NCI-H2227 (cell line): ENCODE results near the gene TTC7B.

Source experiments
- DNase-seq: peaks from one replicate; lab custom pipeline; 2025; ENCODE audit not compliant: unreplicated experiment; lab: John Stamatoyannopoulos, UW

TTC7B gene

DNA sequence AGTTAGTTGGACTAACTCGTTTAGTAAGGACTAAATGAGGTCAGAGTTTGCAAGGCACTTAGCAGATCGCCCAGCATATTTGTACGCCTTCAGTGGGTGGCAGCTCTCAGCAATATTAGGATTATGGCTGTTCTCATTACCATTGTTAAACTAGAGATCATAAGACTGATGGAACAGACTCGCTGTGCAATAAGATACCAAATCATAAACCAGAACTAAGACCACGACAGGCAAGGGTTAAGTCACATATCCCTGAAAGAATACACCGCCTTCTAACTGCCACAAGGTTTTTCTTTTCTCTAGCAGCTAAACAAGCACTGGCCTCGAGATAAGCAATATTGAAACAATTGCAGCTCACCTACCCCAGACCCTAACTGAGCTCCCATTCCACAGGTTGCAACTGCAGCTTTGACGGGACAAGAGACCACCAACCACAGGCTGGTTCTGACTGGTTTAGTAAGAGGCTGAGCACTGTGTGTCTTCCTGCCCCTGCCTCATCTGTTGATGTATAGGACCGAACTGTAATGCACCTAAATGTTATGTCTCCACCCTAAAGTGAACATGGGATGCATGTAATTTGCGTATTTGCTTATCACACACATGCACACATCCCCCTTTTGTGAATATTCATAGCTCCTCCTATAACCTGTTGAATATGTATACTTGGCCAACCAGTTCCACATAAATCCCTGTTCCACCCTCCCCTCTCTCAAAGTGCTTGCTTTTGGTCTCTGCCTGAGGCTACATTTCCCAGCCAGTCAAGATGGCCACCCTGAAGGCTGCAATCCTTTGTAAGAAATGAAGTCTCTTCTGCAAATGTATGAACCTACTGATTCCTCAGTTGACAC is 266.2 kb downstream of the TTC7B start:
- DNase-seq = no peak

DNA sequence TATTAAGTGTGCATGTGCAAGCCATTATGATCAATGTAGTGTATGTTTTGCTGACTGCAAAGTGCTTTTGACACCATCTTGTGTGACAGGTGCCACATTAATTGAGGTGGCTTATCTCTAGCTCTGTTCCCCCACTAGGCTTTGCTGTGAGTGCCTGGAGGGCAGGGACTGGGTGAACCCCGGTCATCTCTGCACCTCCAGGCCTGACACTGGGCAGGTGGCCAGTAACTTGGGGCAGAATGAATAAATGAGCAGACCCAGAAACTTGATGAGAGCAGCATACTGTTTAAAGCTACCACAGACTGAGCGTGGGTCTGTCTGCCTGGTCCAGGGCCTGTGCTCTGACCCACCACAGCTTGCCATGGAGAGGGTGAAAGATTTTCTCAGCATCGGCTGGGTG is 267.8 kb downstream of the TTC7B start:
- no peak for DNase-seq

DNA sequence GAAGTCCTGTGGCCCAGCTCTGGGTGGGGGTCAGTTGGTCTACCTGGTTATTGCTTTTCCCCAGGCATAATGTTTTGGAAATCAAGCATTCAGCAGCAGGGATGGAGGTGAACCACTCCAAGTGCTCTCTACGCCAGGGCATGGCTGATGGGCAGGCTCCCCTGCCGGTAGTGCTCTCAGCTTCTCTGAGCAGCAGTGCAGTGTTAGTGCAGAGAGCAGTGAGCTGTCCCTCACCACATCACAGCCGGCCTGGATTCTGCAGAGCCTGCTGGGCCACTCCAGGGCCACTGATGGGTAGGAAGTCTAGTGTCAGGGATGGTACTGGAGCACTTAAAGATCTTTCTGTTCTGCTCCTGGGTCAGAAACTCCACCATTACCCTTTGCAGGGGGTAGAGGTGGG is 268.3 kb downstream of the TTC7B start:
- DNase-seq = no peak

DNA sequence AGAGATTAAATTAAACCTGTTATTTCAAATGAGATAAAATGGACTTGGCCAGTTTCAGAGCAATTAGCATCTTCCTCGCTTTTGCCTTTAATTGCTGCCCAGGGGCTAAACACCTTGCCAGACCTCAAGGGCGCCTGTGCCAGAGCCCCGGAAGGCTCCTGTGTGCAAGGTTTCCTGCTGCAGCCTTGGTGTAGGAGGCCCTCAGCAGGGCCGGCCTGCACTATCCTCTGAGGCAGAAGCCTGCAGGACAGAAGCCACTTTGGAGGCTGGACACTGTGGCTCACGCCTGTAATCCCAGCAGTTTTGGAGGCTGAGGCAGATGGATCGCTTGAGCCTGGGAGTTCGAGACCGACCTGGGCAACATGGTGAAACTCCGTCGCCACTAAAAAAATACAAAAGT is 269.0 kb downstream of the TTC7B start:
- DNase-seq = no peak

DNA sequence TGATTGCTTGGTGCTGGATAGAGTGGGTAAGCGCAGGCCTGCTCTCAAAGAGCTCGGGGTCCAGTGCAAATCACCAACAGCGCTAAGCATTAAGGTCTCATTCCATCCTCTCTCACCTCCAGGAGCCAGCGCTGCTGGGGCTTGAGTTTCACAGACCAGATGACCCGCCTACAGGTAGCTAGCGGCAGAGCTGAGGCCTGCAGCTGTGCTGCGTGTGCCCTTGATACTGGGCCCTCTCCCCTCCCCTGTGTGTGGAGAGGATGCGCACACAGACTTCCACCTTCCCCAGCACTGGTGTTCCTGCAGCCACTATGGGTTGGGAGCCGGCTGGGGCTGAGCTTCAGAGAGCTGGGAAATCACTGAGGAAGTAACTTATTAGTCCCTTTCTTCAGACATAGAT is 269.5 kb downstream of the TTC7B start:
- no peak for DNase-seq

DNA sequence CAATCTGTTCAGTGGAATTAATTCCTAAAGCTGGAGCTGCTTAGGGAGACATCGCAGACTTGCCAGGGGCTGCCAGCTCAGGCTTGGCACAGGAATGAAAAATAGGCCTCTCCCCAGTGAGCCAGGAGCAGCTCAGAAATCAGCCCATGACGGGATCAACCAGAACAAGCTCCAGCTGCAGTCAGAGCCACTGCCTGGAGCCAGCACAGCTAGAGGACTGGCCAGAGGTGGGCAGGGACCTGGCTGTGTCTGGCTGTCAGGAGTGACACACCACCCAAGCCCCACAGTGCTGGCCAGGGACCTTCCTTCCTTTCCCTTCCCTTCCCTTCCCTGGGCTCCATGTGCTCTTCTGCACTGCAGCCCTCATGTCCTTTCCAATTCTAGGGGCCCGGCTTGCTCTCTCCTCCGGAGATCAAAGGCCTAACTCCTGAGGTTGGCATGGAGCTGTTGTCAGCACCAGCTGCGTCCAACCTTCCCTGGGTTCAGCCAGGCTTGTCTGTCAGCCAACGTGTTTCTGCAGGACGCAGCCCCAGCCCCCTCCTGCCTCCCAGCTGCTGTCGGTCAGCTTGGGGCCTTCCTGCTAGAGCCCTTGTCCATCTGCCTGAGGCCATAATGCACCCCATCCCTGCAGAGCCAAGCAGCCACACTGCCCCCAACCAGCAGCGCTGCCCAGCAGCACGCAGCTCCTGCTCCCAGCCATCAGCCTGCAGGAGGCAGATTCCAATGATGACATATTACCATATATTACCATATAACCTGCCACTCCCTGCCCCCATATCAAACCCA is 270.1 kb downstream of the TTC7B start:
- DNase-seq = no peak

DNA sequence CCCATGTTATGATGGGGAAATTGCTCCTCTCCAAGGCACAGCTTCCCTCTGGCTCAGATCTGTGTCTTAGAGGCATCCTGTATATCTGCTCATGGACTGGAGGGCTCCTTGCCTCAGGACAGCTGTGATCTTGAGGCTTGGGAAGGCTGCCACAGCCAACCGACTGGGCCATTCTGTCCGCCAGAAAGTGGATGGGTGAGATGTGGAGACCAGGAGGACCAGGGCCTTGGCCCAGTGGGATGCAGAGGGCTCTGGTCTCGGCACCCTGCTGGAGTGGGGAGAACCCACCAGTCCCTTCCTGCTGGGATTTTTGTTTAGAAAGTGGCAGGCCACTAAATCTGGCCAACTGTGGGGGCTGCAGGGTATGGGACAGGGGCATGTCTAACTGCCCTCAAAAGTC is 270.8 kb downstream of the TTC7B start:
- DNase-seq = no peak

DNA sequence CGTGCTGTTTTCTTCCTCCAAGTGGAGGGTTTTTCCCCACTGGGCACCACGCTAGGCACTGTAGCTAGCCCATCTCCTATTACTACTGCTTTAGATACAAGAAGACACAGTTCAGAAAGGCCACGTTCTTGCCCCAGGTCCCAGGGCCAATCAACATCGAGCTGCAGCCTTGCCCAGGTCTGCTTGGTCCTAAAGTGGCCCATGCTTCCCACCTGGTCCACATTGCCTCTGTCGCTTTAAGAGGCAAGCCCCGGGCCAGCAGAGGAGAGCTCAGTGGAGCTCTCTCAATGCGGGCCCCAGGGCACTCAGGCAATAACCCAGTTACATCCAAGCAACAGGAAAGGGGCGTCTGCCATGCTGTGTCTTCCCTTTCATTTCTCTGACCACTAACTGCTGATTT is 271.3 kb downstream of the TTC7B start:
- DNase-seq = no peak

DNA sequence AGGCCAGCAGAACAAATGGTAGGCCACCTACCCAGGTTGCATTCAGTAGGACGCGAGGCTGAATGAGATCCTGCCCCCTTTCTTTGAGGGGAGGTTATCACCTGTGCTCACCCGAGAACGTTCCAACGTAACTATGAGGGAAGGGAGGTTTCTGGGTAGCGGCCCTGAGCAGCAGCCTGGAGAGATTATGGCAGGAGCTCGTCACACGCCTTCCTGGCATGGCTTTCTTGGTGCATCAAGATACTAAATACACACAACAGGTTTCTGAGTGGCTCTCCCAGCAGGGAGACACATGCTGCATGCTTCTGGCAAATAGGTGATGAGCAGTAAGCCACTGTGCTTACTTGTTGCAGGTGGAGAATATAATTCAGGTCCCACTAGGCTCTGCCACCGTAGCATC is 271.7 kb downstream of the TTC7B start:
- DNase-seq = no peak

DNA sequence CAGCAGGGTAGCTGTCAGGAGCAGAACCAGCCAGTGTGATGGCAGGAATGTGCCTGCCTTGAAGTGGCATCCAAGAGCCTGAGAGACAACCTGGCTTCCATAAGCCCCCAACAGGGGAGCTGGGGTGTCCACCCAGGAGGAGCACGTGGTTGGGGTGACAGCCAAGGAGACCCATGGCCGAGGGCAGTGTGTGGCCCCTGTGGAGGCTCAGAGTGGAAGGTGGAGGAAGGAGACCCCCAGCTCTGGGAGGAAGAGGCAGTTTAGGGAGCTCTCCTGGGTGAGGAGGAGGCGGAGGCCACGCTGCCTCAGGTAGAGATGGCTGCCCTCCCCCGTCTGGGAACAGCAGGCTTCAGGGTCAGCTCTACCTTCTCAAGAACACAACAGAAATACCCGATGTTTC is 272.4 kb downstream of the TTC7B start:
- DNase-seq = no peak

DNA sequence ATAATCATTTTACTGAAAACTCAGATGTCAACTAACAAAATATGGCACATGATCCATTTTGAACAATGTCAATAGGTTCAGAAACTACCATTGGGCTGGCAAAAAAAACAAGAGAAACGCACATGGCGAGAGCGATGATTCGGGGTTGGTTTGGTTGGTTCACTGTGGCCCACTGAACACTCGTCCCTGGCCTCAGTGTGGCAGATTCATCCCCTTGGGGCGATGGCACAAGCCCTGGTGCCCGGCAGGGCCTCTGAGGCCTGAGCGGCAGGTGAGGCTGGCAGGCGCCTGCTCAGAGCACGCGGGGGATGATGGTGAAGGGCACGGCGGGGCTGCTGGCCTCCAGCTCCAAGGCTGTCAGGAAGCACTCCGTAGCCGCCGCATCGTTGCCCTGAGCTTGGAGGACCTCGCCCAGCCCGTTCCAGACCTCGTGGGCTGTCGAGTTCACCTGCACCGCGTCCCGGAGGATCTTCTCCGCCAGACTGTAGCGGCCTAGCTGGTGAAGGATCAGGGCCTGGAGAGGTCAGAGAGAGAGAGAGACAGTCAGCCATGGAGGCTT is 275.1 kb downstream of the TTC7B start:
- DNase-seq = no peak

DNA sequence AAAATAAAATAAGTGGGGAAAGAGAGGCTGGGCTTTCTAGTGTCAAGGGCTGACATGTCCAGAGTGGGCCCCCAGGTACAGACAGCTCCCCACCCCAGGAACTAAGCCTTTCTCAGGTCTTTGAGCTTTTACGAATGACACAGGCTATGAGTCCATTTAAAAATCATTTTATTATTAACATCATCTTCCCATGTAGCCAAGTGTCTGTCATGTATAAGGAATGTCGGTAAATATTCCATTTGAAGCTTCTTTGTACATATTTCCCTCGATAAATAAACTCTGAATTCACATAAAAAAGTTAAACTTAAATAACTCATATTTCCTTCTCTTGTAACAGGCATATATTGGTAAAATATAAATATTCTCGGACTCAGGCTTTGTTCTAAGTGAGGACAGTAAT is 275.8 kb downstream of the TTC7B start:
- DNase-seq = no peak

DNA sequence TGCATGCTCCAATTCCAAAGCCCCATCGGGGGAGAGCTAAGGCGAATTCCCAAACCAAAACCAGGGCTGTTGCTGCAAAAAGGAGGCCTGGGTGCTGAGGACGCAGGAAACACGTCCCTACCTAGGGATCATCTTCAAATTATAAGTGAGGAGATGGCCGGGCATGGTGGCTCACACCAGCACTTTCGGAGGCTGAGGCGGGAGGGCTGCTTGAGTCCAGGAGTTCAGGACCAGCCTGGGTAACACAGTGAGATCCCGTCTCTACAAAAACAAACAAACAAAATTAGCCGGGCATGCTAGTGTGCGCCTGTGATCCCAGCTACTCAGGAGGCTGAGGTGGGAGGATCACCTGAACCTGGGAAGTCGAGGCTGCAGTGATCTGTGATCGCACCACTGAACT is 276.2 kb downstream of the TTC7B start:
- no peak for DNase-seq

DNA sequence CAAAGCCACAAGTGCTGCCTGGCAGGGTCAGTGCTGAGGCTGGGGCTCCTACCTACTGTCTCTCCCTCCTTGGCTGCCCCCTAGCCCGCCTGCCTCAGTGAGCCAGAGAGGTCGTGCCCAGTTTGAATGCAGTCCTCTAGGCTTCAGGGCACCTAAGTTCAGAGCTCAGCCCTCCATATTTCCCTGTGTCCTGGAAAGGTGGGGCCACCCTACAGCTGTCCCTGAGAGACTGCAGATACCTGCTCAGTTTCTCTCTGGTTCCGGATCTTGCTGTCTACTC is 276.8 kb downstream of the TTC7B start:
- DNase-seq = no peak

DNA sequence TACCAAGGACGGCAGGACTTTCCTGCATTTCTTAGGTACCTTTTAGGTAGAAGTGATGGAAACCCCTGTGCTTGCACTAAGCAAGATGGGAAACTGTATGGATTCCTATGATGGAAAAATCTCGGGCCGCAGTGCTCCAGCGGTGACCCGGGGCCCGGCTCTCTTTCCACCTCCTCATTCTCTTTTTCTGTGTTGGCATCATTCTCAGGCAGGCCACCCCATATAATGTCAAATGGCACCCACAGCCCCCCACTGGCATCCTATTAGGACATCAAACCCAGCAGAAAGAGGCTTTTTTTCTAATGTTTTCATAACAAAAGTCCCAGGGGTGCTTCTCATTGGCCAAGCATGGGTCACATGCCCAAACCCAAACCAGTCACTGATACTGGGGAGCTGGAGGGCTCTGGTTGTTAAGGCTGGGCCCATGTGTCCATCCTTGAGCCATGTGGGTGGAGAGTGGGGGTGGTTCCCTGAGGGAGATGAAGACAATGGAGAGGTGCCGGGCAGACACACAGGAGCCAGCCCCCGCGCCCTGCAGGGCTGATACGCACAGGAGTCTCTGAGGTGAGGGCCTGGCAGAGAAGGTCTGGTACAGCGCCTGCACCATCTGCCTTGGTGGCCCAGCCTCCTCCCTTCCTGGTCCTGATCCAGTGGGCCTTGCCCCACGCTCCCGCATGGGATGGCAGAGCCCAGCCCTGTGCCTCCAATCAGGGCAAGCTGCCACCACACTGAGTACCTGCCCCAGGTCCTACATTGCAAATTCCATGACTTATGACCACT is 277.3 kb downstream of the TTC7B start:
- no peak for DNase-seq

DNA sequence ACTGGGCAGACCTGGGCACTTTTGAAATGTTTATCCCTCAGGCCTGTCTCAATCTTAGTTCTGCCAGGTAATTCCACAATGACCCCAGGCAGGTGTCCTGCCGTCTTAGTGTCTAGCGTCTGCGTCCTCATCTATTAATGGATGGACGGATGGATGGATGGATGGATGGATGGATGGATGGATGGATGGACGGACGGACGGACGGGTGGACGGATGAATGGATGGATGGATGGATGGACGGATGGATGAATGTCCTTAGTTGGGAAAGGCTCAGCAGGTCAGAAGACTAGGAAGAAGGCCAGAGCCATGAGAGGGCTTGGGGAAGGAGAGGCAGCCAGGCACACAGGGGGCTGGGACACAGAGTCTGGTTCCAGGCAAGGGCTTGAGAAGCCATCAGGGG is 278.1 kb downstream of the TTC7B start:
- no peak for DNase-seq

DNA sequence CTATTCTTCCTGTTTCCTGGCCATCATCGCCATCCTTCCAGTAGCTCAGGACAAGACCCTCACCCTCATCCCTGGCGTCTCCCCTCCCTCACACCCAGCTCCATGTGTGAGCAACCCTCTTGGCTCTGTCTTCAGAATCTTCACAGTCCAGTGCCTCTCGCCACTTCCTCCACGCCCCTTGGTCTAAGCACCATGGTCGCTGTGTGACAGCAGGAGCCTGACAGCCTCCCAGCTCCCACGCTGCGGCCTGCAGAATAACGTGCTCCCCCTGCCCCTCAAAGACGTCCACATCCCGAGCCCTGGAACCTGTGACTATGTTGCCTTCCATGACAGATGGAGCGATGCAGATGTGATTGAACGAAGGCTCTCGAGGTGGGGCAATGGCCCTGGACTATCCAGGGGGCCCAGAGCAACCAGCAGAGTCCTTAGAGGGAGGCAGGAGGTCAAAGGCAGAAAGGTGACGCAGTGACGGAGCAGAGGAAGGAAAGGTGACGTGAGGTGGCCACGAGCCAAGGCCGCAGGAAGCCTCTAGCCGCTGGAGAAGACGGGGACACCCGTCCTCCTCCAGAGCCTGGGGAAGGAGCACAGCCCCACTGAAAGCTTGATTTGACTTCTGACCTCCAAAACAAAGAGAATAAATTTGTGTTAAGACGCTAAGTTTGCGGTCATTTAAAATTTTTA is 279.6 kb downstream of the TTC7B start:
- no peak for DNase-seq

DNA sequence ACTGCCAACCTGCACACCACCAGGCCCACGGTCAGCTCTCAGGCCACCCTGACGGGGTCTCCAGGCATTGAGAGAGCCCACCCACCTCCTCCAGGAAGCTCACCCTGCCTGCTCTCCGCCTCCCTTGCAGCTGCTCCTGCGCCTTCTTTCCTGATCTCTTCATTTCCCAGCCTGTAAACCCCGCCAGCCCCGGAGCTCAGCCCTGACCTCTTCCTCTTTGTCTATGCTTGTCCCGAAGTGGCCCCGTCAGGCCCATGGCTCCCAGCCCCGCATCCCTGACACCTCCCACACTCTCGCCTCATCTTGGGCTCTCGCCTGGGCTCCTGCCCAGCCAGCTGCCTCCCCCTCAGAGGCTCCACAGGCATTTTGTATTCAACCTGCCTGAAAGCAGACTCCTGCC is 280.1 kb downstream of the TTC7B start:
- no peak for DNase-seq

DNA sequence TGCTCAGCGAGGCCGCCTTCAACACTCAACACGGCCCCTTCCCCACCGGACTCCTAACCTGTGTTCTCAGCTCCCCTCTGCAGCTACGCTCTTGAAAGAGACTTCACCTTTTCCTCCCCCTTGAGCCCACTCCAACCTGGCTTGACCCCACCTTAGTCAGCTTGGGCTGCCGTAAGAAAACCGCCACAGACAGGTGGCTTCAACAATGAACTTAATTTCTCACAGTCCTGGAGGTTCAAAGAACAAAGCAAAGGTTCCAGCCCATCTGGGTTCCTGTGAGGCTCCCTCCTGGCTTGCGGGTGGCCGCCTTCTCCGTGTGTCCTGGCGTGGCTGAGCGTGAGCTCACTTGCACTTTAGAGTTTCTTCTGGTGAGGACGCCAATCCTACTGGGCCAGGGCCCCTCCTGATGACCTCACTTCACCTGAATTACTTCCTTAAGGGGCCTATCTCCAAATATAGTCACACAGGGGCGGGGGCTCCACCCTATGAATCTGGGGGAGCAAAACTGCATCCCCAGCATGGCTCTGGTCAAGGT is 280.6 kb downstream of the TTC7B start:
- DNase-seq = no peak

DNA sequence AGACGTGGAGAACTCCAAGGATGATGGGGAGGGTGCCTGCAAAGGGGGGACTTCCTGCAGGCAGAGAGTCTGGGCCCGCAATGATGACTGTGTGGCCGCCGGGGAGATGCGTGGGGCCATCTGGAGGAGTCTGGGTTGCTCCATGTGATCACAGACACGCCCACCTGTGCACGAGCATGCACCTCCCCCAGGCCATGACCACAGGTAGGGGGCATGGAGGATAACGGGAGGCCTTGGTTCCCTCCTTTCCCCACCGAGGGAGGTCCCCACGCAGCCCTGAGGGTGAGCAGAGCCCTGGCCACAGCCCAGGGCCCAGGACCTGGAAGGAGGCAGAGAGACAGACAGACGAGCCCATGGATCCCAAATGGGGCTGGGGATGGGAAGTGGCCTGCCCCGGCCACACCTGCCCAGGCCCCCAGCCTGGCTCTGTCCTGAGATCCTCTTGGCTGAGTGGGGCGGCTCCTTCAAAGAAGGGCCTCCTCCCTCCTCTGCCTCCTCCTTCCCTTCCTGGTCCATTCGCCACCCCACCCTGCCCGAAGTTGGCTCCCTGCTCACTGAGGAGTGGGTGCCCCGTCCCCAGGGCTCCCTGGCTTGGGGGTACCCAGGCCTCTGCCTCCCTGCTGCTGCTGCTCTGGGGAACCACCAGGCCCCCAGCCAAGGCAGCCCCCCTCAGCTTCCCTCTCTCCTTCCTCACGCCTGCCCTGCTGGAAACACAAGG is 281.2 kb downstream of the TTC7B start:
- DNase-seq = no peak
